ENCODE results near the gene TMEM50A. TPM values are rescaled to one million over a fixed set of nuclear protein-coding genes. Genes with fewer than 3 reads are reported as not detected.

The TMEM50A gene
- polyA plus RNA-seq, 2 of the 4 experiments (the other 2 are of a cell fraction), result 111 to 128 TPM

DNA sequence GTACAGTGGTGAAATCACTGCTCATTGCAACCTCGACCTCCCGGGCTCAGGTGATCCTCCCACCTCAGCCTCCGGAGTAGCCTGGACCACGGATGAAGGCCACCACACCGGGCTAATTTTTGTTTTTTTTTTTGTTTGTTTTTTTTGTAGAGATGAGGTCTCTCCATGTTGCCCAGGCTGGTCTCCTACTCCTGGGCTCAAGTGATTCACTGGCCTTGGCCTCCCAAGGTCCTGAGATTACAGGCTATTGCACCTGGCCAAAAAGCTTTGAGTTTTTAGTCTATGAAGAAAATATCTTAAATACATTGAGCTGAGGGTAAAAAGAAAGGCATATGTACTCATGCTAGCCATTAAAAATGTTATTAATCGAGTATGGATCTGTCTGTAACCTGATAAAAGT is 3.6 kb downstream of the TMEM50A start:
- Histone ChIP-seq H3K4me1 (peaks cover 17% of the 10 kb centered on the region; the same call in 2 of the 3 replicates), H3K4me2 (no peak overlapping the region), H3K27ac (no peak overlapping the region), H3K4me3 (no peak overlapping the region), H3K9me3 (no peaks in the 10 kb centered on the region)
- DNase-seq (ENCODE audit: low read depth in 1 of 2, low spot score in 1 of 2), result no peak
- no peak for FAIRE-seq
- no peak for ATAC-seq
- ChIA-PET POLR2A (no interaction called here), CTCF (no interaction called here)
- TF ChIP-seq EHF (CRISPR knock-in tag; IDR thresholded peaks at IDR 0.05) (no peak), RNF2 (IDR thresholded peaks at IDR 0.05; ENCODE audit: borderline replicate concordance, low read depth) (no peak)
- WGBS (ENCODE audit: missing lambda C conversion rate), result 84% methylated on average over 6 of the region's 6 CpGs

DNA sequence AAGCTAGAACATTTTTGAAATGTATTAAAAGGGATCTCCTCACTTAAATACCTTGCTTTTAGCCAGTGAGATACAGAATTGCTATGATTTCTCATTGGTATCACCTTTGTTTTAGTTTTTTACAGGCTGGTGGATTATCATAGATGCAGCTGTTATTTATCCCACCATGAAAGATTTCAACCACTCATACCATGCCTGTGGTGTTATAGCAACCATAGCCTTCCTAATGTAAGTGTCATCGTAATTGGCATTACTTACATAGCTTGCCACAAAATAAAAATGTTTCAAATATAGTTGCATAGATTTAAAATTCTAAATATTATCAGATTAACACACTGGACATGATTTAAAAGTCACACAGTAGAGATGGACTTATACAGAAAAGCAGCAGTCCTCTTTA is 4.7 kb downstream of the TMEM50A start:
- H3K4me3 ChIP-seq, result no peak overlapping the region
- FAIRE-seq, result no peak
- no peak overlapping the region for H3K27ac ChIP-seq
- ChIA-PET CTCF (interaction anchor here (0.6 kb wide), 1 partner anchor 8 kb away, joined by 4 read pairs; no protein-coding TSS in a partner anchor), POLR2A (no interaction called here)
- no peak for TF ChIP-seq ZNF302 (CRISPR knock-in tag; IDR thresholded peaks at IDR 0.05)
- no peak for TF ChIP-seq MAFK (IDR thresholded peaks at IDR 0.05; ENCODE audit: partially characterized antibody)
- TF ChIP-seq HOXA7 (CRISPR knock-in tag; IDR thresholded peaks at IDR 0.05), result no peak
- no peak for TF ChIP-seq POLR2A (IDR thresholded peaks at IDR 0.05; ENCODE audit: low read length)
- no peak for TF ChIP-seq JUNB (IDR thresholded peaks at IDR 0.05)
- WGBS (ENCODE audit: missing lambda C conversion rate), result 86% methylated on average over 1 of the region's 1 CpG
- no peak for ATAC-seq
- DNase-seq (ENCODE audit: low read depth in 1 of 2, low spot score in 1 of 2), result no peak
- peaks cover 17% of the 10 kb centered on the region; the same call in 2 of the 3 replicates for H3K4me1 ChIP-seq
- H3K4me2 ChIP-seq, result no peak overlapping the region
- no peaks in the 10 kb centered on the region for H3K9me3 ChIP-seq

DNA sequence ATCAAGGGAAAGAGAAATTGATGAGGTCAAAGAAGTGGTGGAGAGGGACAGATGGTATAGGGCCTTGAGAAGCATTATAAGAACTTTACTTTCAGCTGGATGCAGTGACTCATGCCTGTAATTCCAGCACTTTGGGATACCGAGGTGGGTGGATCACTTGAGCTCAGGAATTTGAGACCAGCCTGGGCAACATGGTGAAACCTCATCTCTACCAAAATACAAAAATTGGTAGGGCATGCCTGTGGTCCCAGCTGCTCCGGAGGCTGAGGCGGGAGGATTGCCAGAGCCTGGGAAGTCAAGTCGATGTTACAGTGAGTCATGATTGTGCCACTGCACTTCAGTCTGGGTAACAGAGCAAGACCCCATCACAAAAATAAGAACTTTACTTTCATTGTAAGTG is 5.7 kb downstream of the TMEM50A start:
- 65% methylated on average over 3 of the region's 4 CpGs for WGBS (ENCODE audit: missing lambda C conversion rate)
- no peak for ATAC-seq
- H3K9me3 ChIP-seq, result no peaks in the 10 kb centered on the region
- TF ChIP-seq, protein P1, sequence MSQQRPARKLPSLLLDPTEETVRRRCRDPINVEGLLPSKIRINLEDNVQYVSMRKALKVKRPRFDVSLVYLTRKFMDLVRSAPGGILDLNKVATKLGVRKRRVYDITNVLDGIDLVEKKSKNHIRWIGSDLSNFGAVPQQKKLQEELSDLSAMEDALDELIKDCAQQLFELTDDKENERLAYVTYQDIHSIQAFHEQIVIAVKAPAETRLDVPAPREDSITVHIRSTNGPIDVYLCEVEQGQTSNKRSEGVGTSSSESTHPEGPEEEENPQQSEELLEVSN (IDR thresholded peaks at IDR 0.05; ENCODE audit: borderline replicate concordance, low read depth), result no peak
- TF ChIP-seq RAD21 (conservative IDR thresholded peaks at IDR 0.05 in 1 of 2, IDR thresholded peaks at IDR 0.05 in 1 of 2) (no peak), EHMT2 (IDR thresholded peaks at IDR 0.05; ENCODE audit: low read depth) (no peak), EHF (CRISPR knock-in tag; IDR thresholded peaks at IDR 0.05) (no peak), CHD4 (IDR thresholded peaks at IDR 0.05; ENCODE audit: borderline replicate concordance) (no peak)
- TF ChIP-seq, protein P2, sequence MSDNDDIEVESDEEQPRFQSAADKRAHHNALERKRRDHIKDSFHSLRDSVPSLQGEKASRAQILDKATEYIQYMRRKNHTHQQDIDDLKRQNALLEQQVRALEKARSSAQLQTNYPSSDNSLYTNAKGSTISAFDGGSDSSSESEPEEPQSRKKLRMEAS (IDR thresholded peaks at IDR 0.05), result no peak
- no peak overlapping the region for H3K4me3 ChIP-seq
- no peak overlapping the region for H3K27ac ChIP-seq
- ChIA-PET POLR2A (interaction anchor here (0.6 to 1.2 kb wide), 2 partner anchors 83 to 96 kb away, joined by 3 read pairs; partner anchors contain the start of gene RSRP1), CTCF (no interaction called here)
- no peak overlapping the region for H3K4me2 ChIP-seq
- DNase-seq (ENCODE audit: low read depth in 1 of 2, low spot score in 1 of 2), result no peak
- peaks cover 17% of the 10 kb centered on the region; the same call in 2 of the 3 replicates for H3K4me1 ChIP-seq
- FAIRE-seq, result no peak

DNA sequence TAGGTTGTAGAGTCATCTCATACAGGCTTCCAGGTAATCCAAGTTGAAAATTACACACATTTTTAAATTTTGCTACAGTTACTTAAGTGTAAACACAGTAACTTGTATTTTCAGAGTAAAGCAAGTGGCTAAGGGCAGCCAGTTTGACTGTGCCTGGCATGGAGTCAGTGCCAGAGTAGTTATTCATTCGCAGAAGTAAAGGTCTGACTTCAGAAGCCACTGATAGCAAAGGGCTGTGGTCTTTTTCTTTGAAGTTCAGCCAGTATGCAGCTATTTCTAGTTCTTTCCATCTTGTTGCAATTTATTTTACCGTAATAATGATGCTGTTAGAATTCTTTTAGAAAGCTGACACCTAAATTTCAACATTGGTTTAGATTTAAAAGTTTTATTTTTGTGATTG is 9.4 kb downstream of the TMEM50A start:
- FAIRE-seq (no peak), DNase-seq (ENCODE audit: low read depth in 1 of 2, low spot score in 1 of 2) (no peak), ATAC-seq (no peak)
- Histone ChIP-seq H3K4me1 (peaks cover 6% of the 10 kb centered on the region; the same call in 2 of the 3 replicates), H3K4me2 (no peak overlapping the region), H3K9me3 (no peaks in the 10 kb centered on the region), H3K27ac (no peak overlapping the region), H3K4me3 (no peak overlapping the region)
- CTCF ChIA-PET, result no interaction called here
- POLR2A ChIA-PET, result no interaction called here
- 89% methylated on average over 2 of the region's 2 CpGs for WGBS (ENCODE audit: missing lambda C conversion rate)
- TF ChIP-seq JUN (IDR thresholded peaks at IDR 0.05), result no peak
- TF ChIP-seq HOXB13 (CRISPR knock-in tag; IDR thresholded peaks at IDR 0.05; ENCODE audit: low read depth), result no peak
- TF ChIP-seq, protein P3, sequence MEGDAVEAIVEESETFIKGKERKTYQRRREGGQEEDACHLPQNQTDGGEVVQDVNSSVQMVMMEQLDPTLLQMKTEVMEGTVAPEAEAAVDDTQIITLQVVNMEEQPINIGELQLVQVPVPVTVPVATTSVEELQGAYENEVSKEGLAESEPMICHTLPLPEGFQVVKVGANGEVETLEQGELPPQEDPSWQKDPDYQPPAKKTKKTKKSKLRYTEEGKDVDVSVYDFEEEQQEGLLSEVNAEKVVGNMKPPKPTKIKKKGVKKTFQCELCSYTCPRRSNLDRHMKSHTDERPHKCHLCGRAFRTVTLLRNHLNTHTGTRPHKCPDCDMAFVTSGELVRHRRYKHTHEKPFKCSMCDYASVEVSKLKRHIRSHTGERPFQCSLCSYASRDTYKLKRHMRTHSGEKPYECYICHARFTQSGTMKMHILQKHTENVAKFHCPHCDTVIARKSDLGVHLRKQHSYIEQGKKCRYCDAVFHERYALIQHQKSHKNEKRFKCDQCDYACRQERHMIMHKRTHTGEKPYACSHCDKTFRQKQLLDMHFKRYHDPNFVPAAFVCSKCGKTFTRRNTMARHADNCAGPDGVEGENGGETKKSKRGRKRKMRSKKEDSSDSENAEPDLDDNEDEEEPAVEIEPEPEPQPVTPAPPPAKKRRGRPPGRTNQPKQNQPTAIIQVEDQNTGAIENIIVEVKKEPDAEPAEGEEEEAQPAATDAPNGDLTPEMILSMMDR (IDR thresholded peaks at IDR 0.05), result no peak
- no peak for TF ChIP-seq TP53 (CRISPR knock-in tag; IDR thresholded peaks at IDR 0.05)
- TF ChIP-seq MAFK (IDR thresholded peaks at IDR 0.05; ENCODE audit: partially characterized antibody), result no peak
- no peak for TF ChIP-seq POLR2A (IDR thresholded peaks at IDR 0.05; ENCODE audit: low read length)

All from A549 (cell line).